ENCODE results near the gene CCDC107.

The CCDC107 gene

GRCh38 chr9:35664531-35665470 is 6.7 kb downstream of the CCDC107 start, which contains the start of gene ARHGEF39:
Gene ARHGEF39 (minus strand): TSS chr9:35665195. CDS start chr9:35665169, 26 bp downstream.
- Histone ChIP-seq H3K27me3 (replicated peaks; ENCODE audit: control insufficient read depth, insufficient read depth, low read length) (no peaks in the 10 kb centered on the region), H3K4me3 (ENCODE audit: low read length) (peak within 1 kb of the TSS; percentile 86), H3K9ac (ENCODE audit: low read length) (peak within 1 kb of the TSS; percentile 85), H3K9me3 (ENCODE audit: control insufficient read depth, low read length) (no peaks in the 10 kb centered on the region), H3K4me1 (ENCODE audit: control insufficient read depth, insufficient read depth, low read length) (peaks cover 29% of the 10 kb centered on the region), H3K36me3 (ENCODE audit: control insufficient read depth, insufficient read depth, low read length, severe bottlenecking) (peaks cover 20% of the 10 kb centered on the region)
- peak; percentile 93 for DNase-seq (ENCODE audit: low read depth)

- no peak for DNase-seq (ENCODE audit: low read depth)
- Histone ChIP-seq H3K9ac (ENCODE audit: low read length) (peak overlapping the region; percentile 85), H3K4me3 (ENCODE audit: low read length) (peak overlapping the region; percentile 86), H3K36me3 (ENCODE audit: control insufficient read depth, insufficient read depth, low read length, severe bottlenecking) (peaks cover 15% of the 10 kb centered on the region), H3K9me3 (ENCODE audit: control insufficient read depth, low read length) (no peaks in the 10 kb centered on the region), H3K27me3 (replicated peaks; ENCODE audit: control insufficient read depth, insufficient read depth, low read length) (no peaks in the 10 kb centered on the region), H3K4me1 (ENCODE audit: control insufficient read depth, insufficient read depth, low read length) (peaks cover 23% of the 10 kb centered on the region)
These were observed 7.4 kb downstream of the CCDC107 start for GRCh38 chr9:35665471-35665818.

- Histone ChIP-seq H3K9me3 (ENCODE audit: control insufficient read depth, low read length) (no peaks in the 10 kb centered on the region), H3K36me3 (ENCODE audit: control insufficient read depth, insufficient read depth, low read length, severe bottlenecking) (peaks cover 9% of the 10 kb centered on the region), H3K4me1 (ENCODE audit: control insufficient read depth, insufficient read depth, low read length) (peaks cover 17% of the 10 kb centered on the region), H3K27me3 (replicated peaks; ENCODE audit: control insufficient read depth, insufficient read depth, low read length) (no peaks in the 10 kb centered on the region), H3K9ac (ENCODE audit: low read length) (no peak overlapping the region), H3K4me3 (ENCODE audit: low read length) (no peak overlapping the region)
- no peak for DNase-seq (ENCODE audit: low read depth)
These were observed 8.0 kb downstream of the CCDC107 start for GRCh38 chr9:35666045-35666444.

- Histone ChIP-seq H3K4me1 (ENCODE audit: control insufficient read depth, insufficient read depth, low read length) (peaks cover 11% of the 10 kb centered on the region), H3K36me3 (ENCODE audit: control insufficient read depth, insufficient read depth, low read length, severe bottlenecking) (peaks cover 4% of the 10 kb centered on the region), H3K4me3 (ENCODE audit: low read length) (no peak overlapping the region), H3K27me3 (replicated peaks; ENCODE audit: control insufficient read depth, insufficient read depth, low read length) (no peaks in the 10 kb centered on the region), H3K9ac (ENCODE audit: low read length) (no peak overlapping the region), H3K9me3 (ENCODE audit: control insufficient read depth, low read length) (no peaks in the 10 kb centered on the region)
- DNase-seq (ENCODE audit: low read depth), result no peak
These were observed 8.5 kb downstream of the CCDC107 start for GRCh38 chr9:35666549-35666948.

- H3K27me3 ChIP-seq (replicated peaks; ENCODE audit: control insufficient read depth, insufficient read depth, low read length), result no peaks in the 10 kb centered on the region
- H3K9me3 ChIP-seq (ENCODE audit: control insufficient read depth, low read length), result no peaks in the 10 kb centered on the region
- no peak overlapping the region for H3K9ac ChIP-seq (ENCODE audit: low read length)
- no peaks in the 10 kb centered on the region for H3K36me3 ChIP-seq (ENCODE audit: control insufficient read depth, insufficient read depth, low read length, severe bottlenecking)
- DNase-seq (ENCODE audit: low read depth), result no peak
- H3K4me3 ChIP-seq (ENCODE audit: low read length), result no peak overlapping the region
- H3K4me1 ChIP-seq (ENCODE audit: control insufficient read depth, insufficient read depth, low read length), result peaks cover 7% of the 10 kb centered on the region
These were observed 9.8 kb downstream of the CCDC107 start for GRCh38 chr9:35667939-35668338.

- H3K36me3 ChIP-seq (ENCODE audit: control insufficient read depth, insufficient read depth, low read length, severe bottlenecking), result no peaks in the 10 kb centered on the region
- no peaks in the 10 kb centered on the region for H3K9me3 ChIP-seq (ENCODE audit: control insufficient read depth, low read length)
- no peak overlapping the region for H3K4me3 ChIP-seq (ENCODE audit: low read length)
- no peak overlapping the region for H3K9ac ChIP-seq (ENCODE audit: low read length)
- no peaks in the 10 kb centered on the region for H3K27me3 ChIP-seq (replicated peaks; ENCODE audit: control insufficient read depth, insufficient read depth, low read length)
- no peak for DNase-seq (ENCODE audit: low read depth)
- peaks cover 7% of the 10 kb centered on the region for H3K4me1 ChIP-seq (ENCODE audit: control insufficient read depth, insufficient read depth, low read length)
These were observed 11.4 kb downstream of the CCDC107 start for GRCh38 chr9:35669331-35670145.

- H3K36me3 ChIP-seq (ENCODE audit: control insufficient read depth, insufficient read depth, low read length, severe bottlenecking), result no peaks in the 10 kb centered on the region
- H3K9me3 ChIP-seq (ENCODE audit: control insufficient read depth, low read length), result no peaks in the 10 kb centered on the region
- peaks cover 5% of the 10 kb centered on the region for H3K4me1 ChIP-seq (ENCODE audit: control insufficient read depth, insufficient read depth, low read length)
- no peak for DNase-seq (ENCODE audit: low read depth)
- H3K27me3 ChIP-seq (replicated peaks; ENCODE audit: control insufficient read depth, insufficient read depth, low read length), result no peaks in the 10 kb centered on the region
- no peak within 1 kb of the TSS for H3K4me3 ChIP-seq (ENCODE audit: low read length)
- H3K9ac ChIP-seq (ENCODE audit: low read length), result no peak within 1 kb of the TSS
These were observed 15.3 kb downstream of the CCDC107 start, which contains the start of gene CA9 for GRCh38 chr9:35673132-35674024. Gene CA9 (plus strand): TSS chr9:35673928. CDS start chr9:35673960, 32 bp downstream.

GRCh38 chr9:35674025-35674361 is 15.9 kb downstream of the CCDC107 start:
- H3K9me3 ChIP-seq (ENCODE audit: control insufficient read depth, low read length), result no peaks in the 10 kb centered on the region
- no peak overlapping the region for H3K9ac ChIP-seq (ENCODE audit: low read length)
- no peak for DNase-seq (ENCODE audit: low read depth)
- no peaks in the 10 kb centered on the region for H3K27me3 ChIP-seq (replicated peaks; ENCODE audit: control insufficient read depth, insufficient read depth, low read length)
- H3K4me1 ChIP-seq (ENCODE audit: control insufficient read depth, insufficient read depth, low read length), result peaks cover 5% of the 10 kb centered on the region
- H3K36me3 ChIP-seq (ENCODE audit: control insufficient read depth, insufficient read depth, low read length, severe bottlenecking), result no peaks in the 10 kb centered on the region
- no peak overlapping the region for H3K4me3 ChIP-seq (ENCODE audit: low read length)

GRCh38 chr9:35675204-35675603 is 17.1 kb downstream of the CCDC107 start:
- Histone ChIP-seq H3K4me1 (ENCODE audit: control insufficient read depth, insufficient read depth, low read length) (peaks cover 5% of the 10 kb centered on the region), H3K9me3 (ENCODE audit: control insufficient read depth, low read length) (no peaks in the 10 kb centered on the region), H3K36me3 (ENCODE audit: control insufficient read depth, insufficient read depth, low read length, severe bottlenecking) (no peaks in the 10 kb centered on the region), H3K27me3 (replicated peaks; ENCODE audit: control insufficient read depth, insufficient read depth, low read length) (no peaks in the 10 kb centered on the region), H3K9ac (ENCODE audit: low read length) (no peak overlapping the region), H3K4me3 (ENCODE audit: low read length) (peak overlapping the region; percentile 74)
- DNase-seq (ENCODE audit: low read depth), result no peak

- peaks cover 5% of the 10 kb centered on the region for H3K4me1 ChIP-seq (ENCODE audit: control insufficient read depth, insufficient read depth, low read length)
- no peaks in the 10 kb centered on the region for H3K27me3 ChIP-seq (replicated peaks; ENCODE audit: control insufficient read depth, insufficient read depth, low read length)
- peak overlapping the region; percentile 74 for H3K4me3 ChIP-seq (ENCODE audit: low read length)
- peak overlapping the region; percentile 67 for H3K9ac ChIP-seq (ENCODE audit: low read length)
- DNase-seq (ENCODE audit: low read depth), result peak; percentile 50
- no peaks in the 10 kb centered on the region for H3K9me3 ChIP-seq (ENCODE audit: control insufficient read depth, low read length)
- no peaks in the 10 kb centered on the region for H3K36me3 ChIP-seq (ENCODE audit: control insufficient read depth, insufficient read depth, low read length, severe bottlenecking)
These were observed 17.8 kb downstream of the CCDC107 start for GRCh38 chr9:35675732-35676392.
